ENCODE data around the gene RXRG.

Gene RXRG

DNA sequence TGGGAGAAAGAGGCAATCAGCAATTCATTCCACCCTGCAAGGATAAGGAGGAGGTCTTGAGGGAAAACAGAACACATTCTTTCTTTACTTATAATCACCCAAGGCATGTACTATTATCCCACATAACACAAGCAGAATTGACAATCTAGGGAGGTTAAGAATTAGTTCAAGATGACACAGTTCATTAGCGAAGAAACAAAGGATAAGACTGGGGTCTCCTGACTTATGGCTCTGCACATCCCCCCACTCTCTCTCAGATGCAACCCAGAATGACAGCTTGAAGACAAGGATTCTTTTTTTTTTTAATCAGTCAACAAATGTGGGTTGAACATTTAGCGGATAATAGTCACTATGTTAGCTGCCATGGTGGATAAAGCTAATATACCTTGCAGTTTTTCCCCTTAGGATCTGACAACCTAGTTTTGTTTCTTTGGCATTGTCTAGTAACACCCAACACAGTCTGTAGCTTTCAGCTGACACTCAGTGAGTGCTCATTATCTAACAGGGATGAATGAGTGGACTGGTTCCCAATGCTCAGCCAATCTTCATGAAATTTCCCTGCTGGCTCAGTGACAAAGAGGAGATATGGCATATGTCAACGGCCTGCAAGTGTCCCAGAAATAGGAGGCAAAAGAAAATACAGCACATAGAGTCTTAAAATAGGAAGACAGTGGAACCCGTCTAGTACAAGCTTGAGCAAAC lies 35.1 kb downstream of the RXRG start:
- DNase-seq (ENCODE audit: low spot score), result no peak

DNA sequence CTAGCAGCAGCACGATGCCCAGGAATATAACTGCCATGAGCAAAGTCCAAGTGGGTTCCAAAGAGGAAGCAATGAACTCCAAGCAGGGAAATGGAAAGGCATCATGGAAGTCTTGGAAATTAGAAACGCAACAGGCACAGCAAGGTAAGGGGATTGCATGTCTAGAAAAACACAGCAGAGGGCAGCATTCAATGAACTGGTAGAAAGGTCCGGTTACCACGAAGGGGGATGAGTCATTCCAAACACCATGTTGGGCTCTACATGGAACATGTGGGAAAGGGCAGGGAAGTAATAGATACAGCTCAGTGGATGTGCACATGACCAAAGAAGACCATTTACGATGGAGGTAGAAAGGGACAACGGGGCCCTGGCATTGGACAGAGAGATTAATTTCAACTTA lies 36.4 kb downstream of the RXRG start:
- no peak for DNase-seq (ENCODE audit: low spot score)

- DNase-seq (ENCODE audit: low spot score), result no peak
These were observed 37.5 kb downstream of the RXRG start for GRCh38 chr1:165407398-165407797.

- peak; percentile 32 for DNase-seq (ENCODE audit: low spot score)
These were observed 41.0 kb downstream of the RXRG start for GRCh38 chr1:165403835-165404482.

GRCh38 chr1:165402517-165403111 lies 42.3 kb downstream of the RXRG start:
- no peak for DNase-seq (ENCODE audit: low spot score)

DNA sequence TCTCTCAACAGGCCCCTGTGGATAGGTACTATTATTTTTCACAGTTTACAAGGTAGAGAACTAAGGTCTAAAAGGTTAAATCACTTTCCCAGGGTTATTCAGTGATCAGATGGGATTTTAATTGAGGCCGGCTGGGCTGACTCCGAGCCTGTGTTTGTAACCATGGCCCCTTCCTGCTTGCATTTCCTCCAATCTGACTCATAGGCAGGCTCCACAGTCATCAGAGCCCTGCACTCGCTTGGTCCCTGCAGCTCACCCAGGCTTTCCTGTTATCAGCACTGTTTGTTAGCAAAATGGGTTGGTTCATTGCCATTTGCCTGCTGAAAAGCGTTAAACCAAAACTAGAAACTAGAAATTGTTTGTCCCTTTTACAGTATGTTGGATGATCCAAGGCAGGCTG lies 47.0 kb downstream of the RXRG start:
- DNase-seq (ENCODE audit: low spot score), result peak; percentile 85

GRCh38 chr1:165395901-165396300 lies 49.0 kb downstream of the RXRG start:
- DNase-seq (ENCODE audit: low spot score), result no peak

- no peak for DNase-seq (ENCODE audit: low spot score)
These were observed 49.4 kb downstream of the RXRG start for GRCh38 chr1:165395478-165395877.

DNA sequence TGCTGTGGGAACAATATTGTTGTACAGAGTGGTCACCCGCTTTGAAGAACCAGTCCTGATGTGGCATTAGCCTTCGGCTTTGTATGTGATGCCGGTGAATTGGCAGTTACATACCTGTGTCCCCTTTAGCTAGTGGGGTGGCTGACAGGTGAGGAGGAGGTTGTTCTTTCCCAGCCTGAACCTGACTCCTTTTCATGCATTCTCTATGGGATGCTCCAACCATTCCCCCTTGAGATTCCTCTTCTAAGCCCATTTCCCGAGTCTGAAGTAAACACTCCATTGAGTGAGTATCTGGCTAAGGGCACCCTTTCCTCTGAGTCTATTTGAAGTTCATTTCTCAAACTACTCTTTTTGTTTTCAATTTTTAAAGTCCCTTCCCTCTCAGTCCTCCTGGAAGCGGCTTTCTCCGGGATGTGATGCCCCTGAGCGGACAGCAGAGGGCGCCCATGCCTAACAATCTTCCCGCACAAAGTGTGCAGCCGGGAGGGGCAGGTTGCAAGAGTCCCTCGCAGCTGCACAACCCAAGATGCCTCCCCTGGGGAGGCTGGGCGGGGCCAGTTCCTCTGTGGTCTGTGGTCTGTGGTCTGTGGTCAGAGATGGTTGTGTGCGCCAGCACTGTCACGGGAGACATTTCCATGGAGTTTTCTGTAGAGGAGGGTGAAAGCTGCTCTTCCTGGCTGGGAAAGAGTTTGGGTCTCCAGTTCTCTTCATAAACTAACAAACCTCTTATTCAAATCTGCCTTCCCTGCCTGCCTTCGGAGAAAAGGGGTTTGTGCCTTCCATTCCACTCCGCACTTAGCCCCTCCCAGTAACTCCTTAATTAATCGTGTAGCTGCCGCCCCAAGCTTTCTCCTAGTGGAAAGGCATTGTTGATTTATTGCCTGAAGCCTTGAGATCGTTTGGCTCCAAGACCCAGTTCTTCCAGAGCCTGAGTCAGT lies 52.0 kb downstream of the RXRG start:
- peak; percentile 96 for DNase-seq (ENCODE audit: low spot score)

DNA sequence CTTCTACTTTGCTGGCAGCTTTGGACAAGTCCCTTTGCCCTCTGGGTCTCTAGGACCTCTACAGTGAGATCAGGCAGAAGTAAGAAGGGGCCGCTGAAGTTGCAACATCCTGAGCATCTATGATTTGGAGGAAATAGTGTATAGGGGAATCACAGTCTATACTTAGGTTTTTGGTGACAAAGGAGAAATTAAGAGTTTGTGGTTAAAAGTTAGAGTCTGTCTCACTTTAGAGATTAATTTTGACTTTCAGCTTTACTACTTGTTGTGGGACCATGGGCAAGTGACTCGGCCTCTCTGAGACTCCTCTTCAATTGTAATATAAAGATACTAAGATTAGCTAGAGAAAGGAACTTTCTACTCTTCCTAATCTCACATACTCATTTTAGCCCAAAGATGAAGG lies 55.3 kb downstream of the RXRG start:
- DNase-seq (ENCODE audit: low spot score), result no peak

- peak; percentile 41 for DNase-seq (ENCODE audit: low spot score)
These were observed 57.0 kb downstream of the RXRG start for GRCh38 chr1:165387961-165388360.

DNA sequence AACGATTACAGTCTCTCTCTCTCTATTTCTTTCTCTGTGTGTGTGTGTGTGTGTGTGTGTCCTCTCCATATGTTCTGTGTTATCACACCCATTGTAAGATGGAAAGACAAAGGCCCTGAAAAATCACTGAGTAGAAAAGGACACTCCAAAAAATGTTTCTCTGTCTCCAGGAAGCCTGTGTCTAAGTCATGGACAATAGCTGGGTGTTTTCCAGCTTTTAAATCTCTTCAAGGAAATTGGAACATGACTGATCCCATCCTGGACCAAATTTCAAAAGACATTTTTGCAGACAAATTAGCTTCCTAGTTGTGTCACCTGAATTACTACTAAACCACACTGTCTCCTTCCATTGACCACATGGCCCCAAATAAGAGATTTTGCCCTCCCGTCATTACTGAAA lies 57.4 kb downstream of the RXRG start:
- DNase-seq (ENCODE audit: low spot score), result no peak

DNA sequence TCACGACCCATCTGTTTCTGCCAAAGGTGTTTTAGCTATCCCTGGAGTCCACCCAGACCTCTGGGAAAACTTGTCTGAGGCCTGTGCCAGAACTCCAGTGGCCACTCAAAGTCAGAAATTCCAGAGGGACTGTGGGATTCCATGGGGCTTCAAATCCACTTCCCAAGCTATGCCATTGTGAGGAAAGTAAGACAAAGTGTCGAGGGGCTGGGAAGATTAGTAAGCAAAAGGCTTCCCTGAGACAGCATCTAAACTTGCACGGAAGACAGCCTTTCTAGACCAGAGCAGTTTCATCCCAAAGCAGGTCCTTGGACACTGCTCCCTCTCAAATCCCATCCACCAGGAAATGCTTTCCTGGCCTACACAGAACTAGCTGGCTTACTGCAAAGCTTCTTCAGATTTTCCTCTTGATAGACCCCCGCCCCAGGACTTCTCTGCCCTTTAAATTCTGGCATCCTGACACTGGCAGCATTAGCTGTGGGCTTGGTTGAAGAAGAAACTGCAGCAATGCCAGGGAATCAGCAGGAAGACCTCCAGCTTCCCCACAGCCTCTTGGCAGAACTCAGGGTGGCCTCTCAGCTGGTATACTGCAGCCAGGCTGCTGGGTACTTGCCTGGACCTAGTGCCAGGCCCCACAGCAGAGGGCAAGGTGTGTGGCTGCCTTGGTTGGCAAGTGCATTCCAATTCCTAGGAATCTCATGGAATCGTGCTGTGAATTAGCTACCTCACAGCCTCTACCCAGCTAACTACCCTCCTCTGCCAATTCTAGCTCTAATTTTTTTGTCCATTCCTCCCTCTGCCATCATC lies 61.1 kb downstream of the RXRG start:
- no peak for DNase-seq (ENCODE audit: low spot score)

GRCh38 chr1:165383067-165383466 lies 61.9 kb downstream of the RXRG start:
- peak; percentile 89 for DNase-seq (ENCODE audit: low spot score)

DNA sequence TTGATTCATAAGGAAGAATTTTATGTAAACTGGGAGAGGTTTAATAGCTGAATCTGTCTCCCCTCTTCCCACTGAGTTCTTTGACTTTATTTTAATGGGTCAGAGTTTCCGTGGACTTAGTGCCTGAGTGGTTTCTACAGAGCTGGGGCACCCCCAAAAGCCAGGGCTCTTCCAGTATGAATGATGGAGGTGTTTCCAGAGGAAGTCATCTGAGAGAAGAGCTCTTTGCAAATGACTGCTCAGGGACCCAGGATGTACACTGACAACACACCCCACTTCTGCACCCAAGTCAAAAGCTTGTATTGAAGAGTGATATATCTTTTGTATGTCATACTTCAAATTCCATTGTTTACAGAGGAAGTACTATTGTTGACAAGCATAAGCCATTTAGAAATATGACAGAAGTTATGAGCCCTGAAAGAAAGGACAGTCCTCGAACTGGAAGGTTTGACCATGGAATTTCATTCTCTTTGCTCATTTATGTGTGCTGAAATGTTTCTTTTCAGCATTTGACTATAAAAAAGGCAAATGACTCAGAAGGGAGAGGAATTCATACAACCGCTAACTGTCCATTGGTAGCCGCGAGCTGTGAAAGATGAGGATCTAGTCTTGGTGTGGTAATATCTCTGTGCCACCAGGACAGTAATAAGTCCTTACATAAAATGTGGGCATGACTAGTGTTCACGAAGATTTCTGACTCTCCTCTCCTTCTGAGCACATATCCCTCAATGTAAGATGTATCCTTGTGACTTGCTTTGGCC lies 63.0 kb downstream of the RXRG start:
- DNase-seq (ENCODE audit: low spot score), result peak; percentile 63

GRCh38 chr1:165376811-165377311 lies 68.1 kb downstream of the RXRG start:
- peak; percentile 51 for DNase-seq (ENCODE audit: low spot score)

- peak; percentile 91 for DNase-seq (ENCODE audit: low spot score)
These were observed 68.7 kb downstream of the RXRG start for GRCh38 chr1:165376041-165376810.

GRCh38 chr1:165375623-165376022 lies 69.3 kb downstream of the RXRG start:
- no peak for DNase-seq (ENCODE audit: low spot score)

DNA sequence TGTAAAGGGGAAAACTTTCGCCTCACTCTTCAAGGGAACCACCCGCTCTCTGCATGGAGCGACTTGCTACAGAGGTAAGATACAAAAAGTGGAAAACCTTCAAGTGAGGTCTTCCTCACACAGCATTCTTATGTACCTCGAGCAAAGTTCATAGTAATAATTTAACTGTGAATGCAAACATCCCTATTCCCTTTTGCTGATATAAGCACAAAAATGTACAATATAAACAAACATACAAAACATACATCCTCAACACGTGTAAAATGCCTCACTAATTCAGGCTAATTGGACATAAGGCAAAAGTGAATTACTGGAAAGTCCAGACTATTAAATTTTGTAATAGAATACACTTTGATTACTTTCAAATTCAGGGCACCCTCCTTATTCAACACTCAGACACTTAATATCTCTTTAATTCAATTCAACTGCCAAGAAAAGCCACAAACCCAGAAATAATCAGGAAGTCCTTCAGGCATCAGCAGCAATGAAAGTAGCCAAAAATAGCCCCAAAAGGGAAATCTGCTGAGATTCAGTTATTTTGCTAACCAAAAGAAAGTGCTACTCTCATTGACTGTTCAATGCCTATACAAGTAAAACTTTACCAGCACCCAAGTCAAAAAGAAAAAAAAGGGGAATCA lies 73.2 kb downstream of the RXRG start:
- DNase-seq (ENCODE audit: low spot score), result peak; percentile 45

All from GM03348 (cell line).